Measurements from ENCODE around the gene BAIAP2L2.

The BAIAP2L2 gene

DNA sequence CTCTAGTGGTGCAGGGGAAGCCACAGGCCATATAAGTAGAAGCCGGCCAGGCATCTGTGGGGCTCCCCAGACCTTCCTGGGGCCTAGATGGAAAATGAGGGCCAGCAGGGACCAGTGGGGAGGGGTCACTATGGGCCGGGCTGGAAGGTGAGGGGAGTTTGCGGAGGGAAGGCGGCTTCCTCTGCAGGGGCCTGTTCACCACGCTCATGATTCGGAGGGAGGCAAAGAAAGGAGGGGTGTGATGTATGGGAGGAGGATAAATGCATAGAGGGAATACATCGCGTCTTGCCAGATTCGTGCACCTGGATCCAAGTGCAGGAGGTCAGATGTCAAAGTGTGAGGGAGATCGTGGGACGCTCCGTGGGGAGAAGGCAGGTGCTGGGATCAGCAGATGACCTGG is 33.4 kb downstream of the BAIAP2L2 start:
- no peak overlapping the region for H3K4me3 ChIP-seq (ENCODE audit: low read depth, low read length)
- no peak for DNase-seq (ENCODE audit: low read depth)
- TF ChIP-seq, protein P1, sequence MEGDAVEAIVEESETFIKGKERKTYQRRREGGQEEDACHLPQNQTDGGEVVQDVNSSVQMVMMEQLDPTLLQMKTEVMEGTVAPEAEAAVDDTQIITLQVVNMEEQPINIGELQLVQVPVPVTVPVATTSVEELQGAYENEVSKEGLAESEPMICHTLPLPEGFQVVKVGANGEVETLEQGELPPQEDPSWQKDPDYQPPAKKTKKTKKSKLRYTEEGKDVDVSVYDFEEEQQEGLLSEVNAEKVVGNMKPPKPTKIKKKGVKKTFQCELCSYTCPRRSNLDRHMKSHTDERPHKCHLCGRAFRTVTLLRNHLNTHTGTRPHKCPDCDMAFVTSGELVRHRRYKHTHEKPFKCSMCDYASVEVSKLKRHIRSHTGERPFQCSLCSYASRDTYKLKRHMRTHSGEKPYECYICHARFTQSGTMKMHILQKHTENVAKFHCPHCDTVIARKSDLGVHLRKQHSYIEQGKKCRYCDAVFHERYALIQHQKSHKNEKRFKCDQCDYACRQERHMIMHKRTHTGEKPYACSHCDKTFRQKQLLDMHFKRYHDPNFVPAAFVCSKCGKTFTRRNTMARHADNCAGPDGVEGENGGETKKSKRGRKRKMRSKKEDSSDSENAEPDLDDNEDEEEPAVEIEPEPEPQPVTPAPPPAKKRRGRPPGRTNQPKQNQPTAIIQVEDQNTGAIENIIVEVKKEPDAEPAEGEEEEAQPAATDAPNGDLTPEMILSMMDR (IDR thresholded peaks at IDR 0.05; ENCODE audit: low read depth, low read length), result no peak
- TF ChIP-seq, protein P2, sequence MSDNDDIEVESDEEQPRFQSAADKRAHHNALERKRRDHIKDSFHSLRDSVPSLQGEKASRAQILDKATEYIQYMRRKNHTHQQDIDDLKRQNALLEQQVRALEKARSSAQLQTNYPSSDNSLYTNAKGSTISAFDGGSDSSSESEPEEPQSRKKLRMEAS (IDR thresholded peaks at IDR 0.05; ENCODE audit: low read depth, low read length), result no peak
- TF ChIP-seq MYC (IDR thresholded peaks at IDR 0.05; ENCODE audit: low read depth, low read length) (no peak), POLR2A (IDR thresholded peaks at IDR 0.05; ENCODE audit: extremely low read depth, insufficient read length) (no peak)

DNA sequence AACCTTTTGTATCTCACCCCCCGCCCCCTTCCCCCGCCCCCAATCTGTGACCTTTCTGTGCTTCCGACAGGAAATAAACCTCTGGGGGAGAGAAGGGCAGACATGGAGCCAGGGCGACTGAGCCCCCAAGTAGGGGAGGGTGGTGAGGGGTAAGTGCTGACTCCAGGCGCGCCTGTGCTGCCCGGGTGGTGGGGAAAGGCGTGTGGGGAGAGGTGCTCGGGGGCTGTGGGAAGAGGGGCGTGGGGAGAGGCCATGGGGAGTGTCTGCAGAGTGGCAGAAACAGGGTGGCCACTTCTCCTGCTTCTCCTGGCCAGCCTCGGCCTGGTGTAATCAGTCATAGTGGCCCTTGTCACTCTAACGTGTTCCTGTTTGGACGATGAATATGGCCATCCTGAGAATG is 34.5 kb downstream of the BAIAP2L2 start:
- TF ChIP-seq, protein P2 (IDR thresholded peaks at IDR 0.05; ENCODE audit: low read depth, low read length), result no peak
- TF ChIP-seq MYC (IDR thresholded peaks at IDR 0.05; ENCODE audit: low read depth, low read length) (no peak), POLR2A (IDR thresholded peaks at IDR 0.05; ENCODE audit: extremely low read depth, insufficient read length) (no peak)
- TF ChIP-seq, protein P1 (IDR thresholded peaks at IDR 0.05; ENCODE audit: low read depth, low read length), result no peak
- no peak overlapping the region for H3K4me3 ChIP-seq (ENCODE audit: low read depth, low read length)
- no peak for DNase-seq (ENCODE audit: low read depth)

DNA sequence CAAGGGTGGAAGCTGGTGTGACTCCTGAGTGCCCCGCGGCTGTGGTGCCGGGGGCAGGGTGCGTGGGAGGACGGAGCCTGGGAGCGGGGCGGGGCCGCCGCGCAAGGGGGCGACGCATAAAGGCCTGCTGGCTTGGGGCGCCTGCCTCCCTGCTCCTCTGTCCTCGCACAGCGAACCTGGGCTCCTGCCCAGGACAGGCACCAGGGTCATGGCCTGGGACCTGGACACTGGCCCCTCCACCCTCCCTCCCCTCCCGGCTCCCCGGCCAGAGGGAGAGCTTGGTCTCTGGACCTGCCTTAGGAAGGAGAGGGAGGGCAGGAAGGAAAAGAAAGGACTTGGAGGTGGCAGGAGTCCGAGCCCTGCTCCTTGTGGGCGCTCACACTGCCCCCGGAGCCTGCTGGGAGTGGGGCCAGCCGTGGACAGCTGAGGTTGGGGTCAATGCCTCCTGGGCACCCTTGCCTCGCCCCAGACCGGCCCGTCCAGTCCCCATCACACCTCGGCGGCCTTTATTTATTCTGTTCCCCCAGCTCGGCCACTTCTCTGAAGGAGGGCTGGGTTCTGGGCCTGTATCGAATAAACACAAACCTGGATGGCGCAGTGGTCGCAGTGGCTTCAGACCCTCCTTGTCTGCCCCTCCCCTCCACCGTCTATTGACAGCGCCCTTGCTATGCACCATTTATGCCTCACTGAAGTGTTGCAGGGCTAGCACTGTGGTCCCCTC is 35.2 kb downstream of the BAIAP2L2 start:
- TF ChIP-seq, protein P1 (IDR thresholded peaks at IDR 0.05; ENCODE audit: low read depth, low read length), result no peak
- TF ChIP-seq POLR2A (IDR thresholded peaks at IDR 0.05; ENCODE audit: extremely low read depth, insufficient read length), result no peak
- TF ChIP-seq, protein P2 (IDR thresholded peaks at IDR 0.05; ENCODE audit: low read depth, low read length), result no peak
- TF ChIP-seq MYC (IDR thresholded peaks at IDR 0.05; ENCODE audit: low read depth, low read length), result no peak
- H3K4me3 ChIP-seq (ENCODE audit: low read depth, low read length), result no peak overlapping the region
- no peak for DNase-seq (ENCODE audit: low read depth)

DNA sequence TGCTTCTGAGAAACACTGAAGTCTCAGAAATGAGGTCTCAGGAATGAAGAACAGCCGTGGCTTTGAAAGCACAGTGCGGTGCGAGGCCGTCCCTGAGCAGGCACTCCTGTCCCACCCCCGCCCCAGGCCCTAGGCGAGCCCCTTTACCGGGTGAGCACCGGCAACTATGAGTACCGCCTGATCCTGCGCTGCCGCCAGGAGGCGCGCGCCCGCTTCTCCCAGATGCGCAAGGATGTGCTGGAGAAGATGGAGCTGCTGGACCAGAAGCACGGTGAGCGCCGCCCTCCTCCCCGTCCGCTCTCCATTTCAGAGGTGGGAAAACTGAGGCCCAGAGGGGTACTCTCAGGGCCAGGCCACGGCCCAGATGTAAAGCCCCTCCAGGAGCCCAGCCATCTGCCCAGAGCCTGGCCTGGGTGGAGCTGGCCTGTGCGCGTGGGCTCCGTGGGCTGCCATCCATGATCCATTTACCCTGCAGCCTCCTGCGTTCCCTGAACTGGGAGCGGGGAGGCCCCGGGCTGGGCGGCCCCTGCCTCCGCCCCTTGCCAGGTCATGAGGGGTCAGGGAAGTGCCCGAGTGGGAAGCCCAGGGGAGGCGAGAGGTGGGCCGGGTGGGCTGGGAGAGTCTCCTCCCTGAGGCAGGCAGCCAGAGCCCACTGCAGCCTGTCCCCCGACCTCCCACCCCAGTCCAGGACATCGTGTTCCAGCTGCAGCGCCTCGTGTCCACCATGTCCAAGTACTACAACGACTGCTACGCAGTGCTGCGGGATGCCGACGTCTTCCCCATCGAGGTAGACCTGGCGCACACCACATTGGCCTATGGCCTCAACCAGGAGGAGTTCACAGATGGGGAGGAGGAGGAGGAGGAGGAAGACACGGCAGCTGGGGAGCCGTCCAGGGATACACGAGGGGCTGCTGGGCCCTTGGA is 36.0 kb downstream of the BAIAP2L2 start:
- DNase-seq (ENCODE audit: low read depth), result no peak
- TF ChIP-seq MYC (IDR thresholded peaks at IDR 0.05; ENCODE audit: low read depth, low read length) (no peak), POLR2A (IDR thresholded peaks at IDR 0.05; ENCODE audit: extremely low read depth, insufficient read length) (no peak)
- TF ChIP-seq, protein P1 (IDR thresholded peaks at IDR 0.05; ENCODE audit: low read depth, low read length), result no peak
- TF ChIP-seq, protein P2 (IDR thresholded peaks at IDR 0.05; ENCODE audit: low read depth, low read length), result no peak
- no peak overlapping the region for H3K4me3 ChIP-seq (ENCODE audit: low read depth, low read length)

DNA sequence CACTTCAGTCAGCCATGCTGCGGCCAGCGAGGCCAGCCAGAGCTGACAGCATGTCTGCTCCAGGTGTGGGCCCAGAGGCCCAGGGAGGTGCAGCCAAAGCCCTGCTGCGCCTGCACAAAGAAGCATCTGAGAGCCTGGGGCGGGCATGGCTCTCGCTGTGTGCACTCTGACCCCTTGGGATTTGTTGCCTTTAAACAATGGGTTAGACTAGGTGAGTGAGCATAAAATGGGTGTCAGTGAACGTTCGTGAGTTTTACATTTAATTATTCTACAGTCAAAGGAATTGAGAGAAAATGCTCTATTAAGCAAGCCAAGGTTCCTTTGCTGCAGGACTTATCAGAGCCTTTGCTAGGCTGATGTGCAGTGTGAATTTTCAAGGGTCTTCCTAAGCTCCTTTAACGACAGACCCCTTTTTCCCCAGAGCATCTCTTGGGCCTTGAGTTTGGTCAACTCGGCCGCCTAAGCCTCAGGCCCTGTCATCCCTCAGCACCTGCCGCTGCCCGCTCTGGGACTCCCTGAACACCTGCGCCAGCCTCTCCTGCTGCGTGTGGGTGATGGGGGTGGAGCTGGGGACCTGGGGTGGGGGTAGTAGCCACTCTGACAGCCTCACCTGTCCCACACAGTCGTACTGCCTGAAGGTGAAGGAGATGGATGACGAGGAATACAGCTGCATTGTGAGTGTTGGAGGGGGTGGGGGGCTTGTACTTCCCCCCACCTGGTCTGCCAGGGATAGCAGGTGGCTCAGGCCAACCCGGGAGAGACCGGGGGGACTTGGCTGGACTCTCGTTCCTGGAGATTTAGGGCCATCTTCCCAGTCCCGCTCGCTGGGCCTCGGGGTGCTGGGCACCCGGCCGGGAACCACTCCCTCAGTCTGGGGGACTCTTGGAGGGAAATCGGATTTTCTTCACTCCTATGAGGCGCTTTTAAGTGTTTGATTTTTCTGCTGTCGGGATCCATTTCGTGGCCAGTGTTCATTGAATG is 37.0 kb downstream of the BAIAP2L2 start:
- DNase-seq (ENCODE audit: low read depth), result no peak
- TF ChIP-seq, protein P1 (IDR thresholded peaks at IDR 0.05; ENCODE audit: low read depth, low read length), result no peak
- TF ChIP-seq POLR2A (IDR thresholded peaks at IDR 0.05; ENCODE audit: extremely low read depth, insufficient read length) (no peak), MYC (IDR thresholded peaks at IDR 0.05; ENCODE audit: low read depth, low read length) (no peak)
- TF ChIP-seq, protein P2 (IDR thresholded peaks at IDR 0.05; ENCODE audit: low read depth, low read length), result no peak
- no peak overlapping the region for H3K4me3 ChIP-seq (ENCODE audit: low read depth, low read length)

All from NB4 (cell line).